ENCODE data around the gene C1QC.

GRCh38 chr1:22650089-22650693 lies 6.8 kb downstream of the C1QC start:
- no peak for TF ChIP-seq CTCF (IDR thresholded peaks at IDR 0.05; ENCODE audit: control extremely low read depth in 1 of 3, insufficient read depth in 1 of 3, low read depth in 1 of 3, low read length in 3 of 3)
- TF ChIP-seq EP300 (IDR thresholded peaks at IDR 0.05; ENCODE audit: borderline replicate concordance in 1 of 2, low read depth in 2 of 2, low read length in 2 of 2): no peak
- TF ChIP-seq RFX5 (IDR thresholded peaks at IDR 0.05; ENCODE audit: borderline replicate concordance, low read depth, low read length): no peak
- no peak for TF ChIP-seq POLR2A (IDR thresholded peaks at IDR 0.05; ENCODE audit: control extremely low read depth in 1 of 2, low read depth in 2 of 2, low read length in 2 of 2)
- TF ChIP-seq YY1 (IDR thresholded peaks at IDR 0.05; ENCODE audit: low read depth, low read length): no peak
- no peak for TF ChIP-seq MAX (IDR thresholded peaks at IDR 0.05)
- no peak for TF ChIP-seq CREB1 (IDR thresholded peaks at IDR 0.05)
- TF ChIP-seq BRCA1 (IDR thresholded peaks at IDR 0.05; ENCODE audit: low read depth, low read length): no peak
- TF ChIP-seq RAD21 (IDR thresholded peaks at IDR 0.05 in 1 of 2, conservative IDR thresholded peaks at IDR 0.05 in 1 of 2; ENCODE audit: low read depth in 2 of 2, low read length in 2 of 2): no peak
- TF ChIP-seq GABPA (IDR thresholded peaks at IDR 0.05; ENCODE audit: borderline replicate concordance, insufficient read depth, low read length): no peak
- TF ChIP-seq POLR2AphosphoS5 (IDR thresholded peaks at IDR 0.05; ENCODE audit: low read depth, low read length): no peak

Data from H1 (cell line).